Right lobe of liver (tissue), 4 donors: ENCODE data around the gene TTLL1.

Source experiments
- CTCF ChIP-seq, 4 donors: fragments of 200-600 bp in 3 of 4; fragments of 450-650 bp in 1 of 4; IDR thresholded peaks; one replicate each; pipeline versions ENCODE4 v1.5.1 to v1.8.0; 2016 to 2022; ENCODE audit warnings: antibody characterized with exemption in 4 of 4, mild to moderate bottlenecking in 2 of 4
- POLR2A ChIP-seq: fragments of 450-650 bp; IDR thresholded peaks from one replicate; pipeline ENCODE4 v1.6.1; 2017; ENCODE audit warnings: antibody characterized with exemption, mild to moderate bottlenecking
- donor health status: DM: no; HTN: no; CAD: no.
- donor health status: DM: no; HTN: no; CAD: no.
- donor health status: DM: no; HTN: yes; CAD: no.

GRCh38 chr22:43090130-43090789 is 1.1 kb upstream of the TTLL1 start:
- TF ChIP-seq CTCF (IDR thresholded peaks at IDR 0.05): peak; percentile 36 to 54 (median 40)
- TF ChIP-seq POLR2A: no peak
